Keratinocyte (primary cell): ENCODE data around the gene ZP1.

Experiments
- CTCF ChIP-seq, 3 experiments: IDR thresholded peaks in 1 of 3; conservative IDR thresholded peaks in 1 of 3; optimal IDR thresholded peaks in 1 of 3; 2 replicates in 2 of 3; 3 replicates in 1 of 3; pipeline versions ENCODE3 to v1.5.1; 2011; ENCODE audit warnings: low read length in 3 of 3, mild to moderate bottlenecking in 3 of 3, moderate library complexity in 2 of 3, control low read depth in 1 of 3, inconsistent platforms in 1 of 3; ENCODE audit not compliant: insufficient read depth in 2 of 3; ENCODE audit errors: extremely low read depth in 1 of 3
- EZH2 ChIP-seq: IDR thresholded peaks from one replicate; pipeline ENCODE4 v1.6.1; 2012; ENCODE audit warnings: inconsistent platforms, mild to moderate bottlenecking, low read length, moderate library complexity

DNA sequence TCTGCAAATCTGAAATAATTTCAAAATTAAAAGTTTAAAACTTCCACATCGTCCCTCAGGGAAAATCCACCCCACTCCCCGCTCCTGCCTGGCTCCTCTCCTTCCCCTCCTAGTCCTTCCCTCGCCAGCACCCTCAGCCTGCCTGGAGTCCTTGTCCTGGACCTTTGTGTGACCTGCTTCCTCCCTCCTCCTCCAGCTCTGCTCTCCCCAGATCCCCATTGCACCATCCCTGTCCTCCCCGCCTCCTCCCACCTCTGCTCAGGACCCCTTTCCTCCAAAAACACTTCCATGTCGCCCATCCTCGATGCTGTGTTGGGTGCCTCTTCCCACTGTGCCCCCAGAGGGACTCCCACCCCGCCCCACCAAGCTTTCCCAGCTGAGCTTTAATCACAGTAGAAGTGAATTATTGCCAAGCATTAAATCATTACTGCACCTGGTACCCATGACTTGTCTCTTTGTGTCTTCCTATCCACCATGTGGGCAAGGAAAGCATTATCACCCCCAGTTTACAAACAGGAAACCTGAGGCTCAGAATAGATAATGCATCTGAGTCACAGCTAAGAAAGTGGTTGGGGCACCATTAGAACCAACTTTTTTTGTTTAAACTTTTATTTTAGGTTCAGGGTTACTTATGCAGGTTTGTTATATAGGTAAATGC, 2.4 kb upstream of the ZP1 start:
- no peak for TF ChIP-seq CTCF (optimal IDR thresholded peaks at IDR 0.05 in 1 of 3, IDR thresholded peaks at IDR 0.05 in 1 of 3, conservative IDR thresholded peaks at IDR 0.05 in 1 of 3; ENCODE audit: extremely low read depth in 1 of 3, insufficient read depth in 2 of 3, low read length in 3 of 3)
- no peak for TF ChIP-seq EZH2
